Embryonic facial prominence (tissue), 1 donor: ENCODE results near the gene HOMER2.

Source experiments
- DNase-seq: peaks from one replicate; pipeline ENCODE4 v3.0.0-alpha.2; 2016; ENCODE audit errors: extremely low spot score

The HOMER2 gene

DNA sequence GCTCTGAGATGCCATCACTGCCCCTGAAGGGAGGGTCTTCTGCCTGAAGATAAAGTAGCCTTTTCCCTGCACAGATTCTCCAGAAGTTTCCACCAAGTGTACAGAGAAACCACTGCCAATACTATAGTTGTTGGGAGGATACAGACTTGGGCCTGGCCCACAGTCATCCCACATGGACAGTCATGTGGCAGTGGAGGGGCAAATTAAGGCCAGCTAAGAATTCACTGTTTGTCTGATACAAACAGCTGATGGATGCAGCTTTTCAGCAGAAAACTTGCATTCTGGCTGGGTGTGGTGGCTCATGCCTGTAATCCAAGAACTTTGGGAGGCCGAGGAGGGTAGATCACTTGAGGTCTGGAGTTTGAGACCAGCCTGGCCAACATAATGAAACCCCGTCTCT lies 22.1 kb downstream of the HOMER2 start:
- DNase-seq, result no peak

DNA sequence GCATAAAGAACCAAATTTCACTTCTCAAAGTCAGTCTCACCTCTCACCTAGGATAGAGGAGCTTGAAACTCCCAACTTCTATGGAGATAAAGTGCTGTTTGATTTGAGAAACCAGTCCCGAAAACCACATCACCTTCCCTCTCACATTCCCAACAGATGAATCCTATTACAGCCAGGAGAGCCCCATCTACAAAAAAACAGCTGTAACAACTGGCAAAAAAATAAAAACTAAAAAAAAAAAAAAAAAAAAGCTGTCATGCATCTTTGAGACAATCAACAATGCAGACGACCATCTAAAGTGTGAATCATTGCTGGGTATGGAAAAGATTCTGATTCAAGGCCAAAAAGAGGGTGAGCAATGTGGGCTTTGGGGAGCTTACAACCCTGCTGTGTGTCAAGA lies 23.8 kb downstream of the HOMER2 start:
- DNase-seq, result no peak

DNA sequence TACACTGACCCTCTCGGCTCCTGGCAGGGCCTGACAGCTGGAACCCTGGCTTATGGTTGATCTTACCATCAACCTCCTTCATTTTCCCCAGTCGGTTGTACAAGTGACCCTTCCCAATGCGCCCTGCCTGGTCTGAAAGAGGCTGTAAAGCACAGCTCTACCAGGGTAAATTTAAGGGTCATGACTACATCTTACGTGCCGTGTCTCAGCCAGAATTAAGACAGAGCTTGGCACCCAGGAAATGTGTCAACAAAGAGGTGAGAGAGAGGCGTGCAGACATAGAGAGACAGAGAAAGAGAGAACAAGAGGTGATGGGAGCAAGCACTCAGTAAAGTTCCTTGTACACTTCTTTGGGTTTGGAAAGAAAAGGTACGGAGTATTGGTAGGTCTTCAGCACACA lies 28.8 kb downstream of the HOMER2 start:
- no peak for DNase-seq

DNA sequence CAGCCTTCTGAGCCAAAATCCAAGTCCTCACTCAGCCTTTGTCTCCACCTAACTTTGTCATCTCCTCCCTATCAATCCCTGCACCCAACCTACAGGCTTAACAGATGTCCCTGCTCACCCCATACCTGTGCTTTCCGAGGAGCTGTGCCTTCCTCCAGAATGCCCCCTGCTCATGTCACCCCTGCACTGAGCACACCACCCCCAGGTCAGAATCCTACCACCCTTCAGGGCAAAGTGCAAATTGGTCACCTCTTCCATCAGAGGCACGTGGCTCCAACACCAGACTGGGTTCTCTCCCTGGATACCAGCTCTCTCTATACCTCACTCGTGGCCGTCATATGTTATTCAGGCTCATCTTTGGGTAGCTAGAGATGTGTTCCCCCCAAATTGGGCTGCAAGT lies 29.8 kb downstream of the HOMER2 start:
- no peak for DNase-seq

DNA sequence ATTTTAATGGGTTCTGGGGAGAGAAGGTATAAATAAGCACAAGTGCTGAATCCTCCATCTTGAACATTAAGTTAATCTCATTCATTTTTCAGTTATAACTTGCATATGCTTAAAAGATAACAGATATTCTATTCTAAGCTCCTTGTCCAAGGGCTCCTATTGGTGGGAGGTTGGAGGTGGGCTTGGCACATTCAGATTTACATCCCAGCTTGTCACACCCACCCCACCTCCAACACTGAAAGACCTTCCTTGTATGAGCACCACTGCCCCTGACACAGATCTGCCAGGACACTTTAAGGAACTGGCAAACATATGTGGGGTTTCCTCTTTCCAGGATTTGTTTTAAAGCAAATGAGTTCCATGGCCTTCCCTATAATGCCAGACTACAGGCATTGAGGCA lies 30.6 kb downstream of the HOMER2 start:
- DNase-seq, result no peak

DNA sequence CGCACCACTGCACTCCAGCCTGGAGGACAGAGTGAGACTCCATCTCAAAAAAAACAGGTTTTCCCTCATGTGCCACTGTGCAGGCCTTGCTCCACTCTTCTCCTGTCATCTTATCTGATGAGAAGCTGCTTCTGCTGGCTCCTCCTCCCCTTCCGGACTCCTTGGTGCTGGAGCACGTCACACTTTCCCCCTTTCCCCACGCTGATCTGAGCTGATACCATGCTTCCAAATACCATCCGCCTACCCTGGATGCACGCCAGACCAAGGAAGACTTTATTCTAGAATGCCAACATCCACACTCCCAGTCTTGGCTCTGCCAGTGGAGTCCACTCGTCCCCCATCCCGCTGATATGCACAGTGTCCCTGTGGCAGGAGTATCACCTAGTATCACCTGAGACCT lies 31.3 kb downstream of the HOMER2 start:
- no peak for DNase-seq

DNA sequence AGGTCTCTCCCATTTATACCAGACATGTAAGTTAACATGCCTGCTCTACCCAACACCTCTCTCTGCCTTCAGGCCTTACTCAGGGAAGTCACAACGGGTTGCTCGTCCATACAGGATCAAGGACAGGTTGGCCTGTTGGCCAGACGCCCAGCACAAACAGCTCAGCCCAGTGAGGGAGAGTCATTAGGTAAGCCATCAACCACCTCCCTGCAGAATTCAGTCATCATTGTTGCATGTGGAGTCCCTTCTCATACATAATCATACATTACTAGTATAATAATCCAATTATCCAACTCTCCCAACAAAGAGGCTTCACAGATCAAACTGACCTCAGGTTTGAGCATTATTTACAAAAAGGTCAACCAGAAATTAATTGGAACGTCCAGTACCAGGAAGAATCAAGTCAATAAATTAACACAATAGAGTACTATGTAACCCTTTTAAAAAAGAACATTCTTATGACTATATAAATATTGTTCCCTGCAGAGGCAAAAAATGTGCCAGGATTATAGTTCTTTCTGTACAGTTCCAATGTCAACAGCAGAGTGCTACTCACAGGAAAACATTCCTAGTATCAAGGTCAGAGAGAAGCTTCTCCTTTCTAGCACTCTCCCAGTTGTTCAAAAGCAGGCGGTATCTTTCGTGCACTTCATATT lies 33.2 kb downstream of the HOMER2 start:
- no peak for DNase-seq

DNA sequence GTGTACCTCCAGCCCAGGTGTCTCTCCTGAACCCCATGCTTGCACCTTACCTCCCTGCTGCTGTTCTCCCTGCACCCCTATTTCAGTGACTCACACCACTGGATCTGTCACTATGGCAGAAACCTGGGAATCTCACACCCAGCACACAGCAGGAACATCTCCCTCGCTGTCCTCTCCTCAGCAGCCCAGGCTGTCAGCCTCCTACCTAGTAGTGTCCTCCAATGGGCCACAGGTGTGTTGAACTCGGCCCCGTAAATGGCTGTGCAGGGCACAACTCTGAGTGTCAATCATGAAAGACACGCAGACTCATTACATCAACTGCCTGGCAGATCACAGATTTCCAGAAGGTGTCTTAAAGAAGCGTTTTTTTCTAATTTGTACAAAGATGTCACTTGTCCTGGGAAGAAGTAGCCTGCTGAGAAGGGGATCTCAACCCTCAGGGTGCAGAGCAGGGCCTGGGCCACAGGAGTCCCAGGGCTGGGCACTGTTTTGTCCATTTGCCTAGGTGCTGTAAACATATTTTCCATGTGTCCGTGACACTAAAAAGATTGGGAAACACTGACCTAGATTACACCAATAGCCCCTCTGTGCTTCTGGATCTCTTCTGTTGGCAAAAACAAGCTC lies 33.8 kb downstream of the HOMER2 start:
- DNase-seq, result no peak

DNA sequence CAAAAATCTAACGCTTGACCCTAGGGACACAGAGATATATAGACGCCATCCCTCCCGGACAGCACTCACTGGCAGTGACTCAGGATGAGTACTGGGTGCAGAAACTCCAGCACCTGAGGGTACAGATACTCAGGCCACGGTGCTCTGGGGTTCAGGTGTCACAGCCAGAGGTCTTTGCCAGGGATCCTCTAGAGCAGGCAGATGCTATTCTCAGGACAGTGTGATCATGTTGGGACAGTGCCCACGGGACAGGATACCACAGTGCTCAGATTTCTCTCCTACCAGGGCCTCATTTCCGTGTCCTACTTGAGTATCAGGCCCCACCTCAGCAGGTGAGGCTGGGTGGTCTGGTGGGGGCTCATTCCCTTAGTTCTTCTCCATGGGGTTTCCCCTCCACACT lies 34.4 kb downstream of the HOMER2 start:
- DNase-seq, result no peak

DNA sequence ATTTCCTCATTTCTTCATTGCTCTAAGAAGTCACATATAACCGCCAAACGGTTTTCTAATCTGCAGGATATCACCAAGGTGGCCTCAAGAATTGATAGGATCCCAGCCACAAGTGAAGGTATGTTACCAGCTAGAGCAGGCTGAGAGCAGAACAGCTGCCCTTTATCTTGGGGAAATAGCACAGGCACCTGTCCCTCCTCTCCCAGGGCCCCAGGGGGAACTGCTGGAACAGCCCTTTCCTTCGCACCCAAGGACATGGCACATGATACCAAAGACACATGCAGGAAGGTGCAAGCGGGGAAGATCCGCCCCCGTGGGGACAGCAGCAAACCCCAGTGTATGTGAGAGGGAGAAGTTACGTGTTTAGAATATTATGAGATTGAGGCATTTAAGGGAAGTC lies 35.3 kb downstream of the HOMER2 start:
- DNase-seq, result no peak

DNA sequence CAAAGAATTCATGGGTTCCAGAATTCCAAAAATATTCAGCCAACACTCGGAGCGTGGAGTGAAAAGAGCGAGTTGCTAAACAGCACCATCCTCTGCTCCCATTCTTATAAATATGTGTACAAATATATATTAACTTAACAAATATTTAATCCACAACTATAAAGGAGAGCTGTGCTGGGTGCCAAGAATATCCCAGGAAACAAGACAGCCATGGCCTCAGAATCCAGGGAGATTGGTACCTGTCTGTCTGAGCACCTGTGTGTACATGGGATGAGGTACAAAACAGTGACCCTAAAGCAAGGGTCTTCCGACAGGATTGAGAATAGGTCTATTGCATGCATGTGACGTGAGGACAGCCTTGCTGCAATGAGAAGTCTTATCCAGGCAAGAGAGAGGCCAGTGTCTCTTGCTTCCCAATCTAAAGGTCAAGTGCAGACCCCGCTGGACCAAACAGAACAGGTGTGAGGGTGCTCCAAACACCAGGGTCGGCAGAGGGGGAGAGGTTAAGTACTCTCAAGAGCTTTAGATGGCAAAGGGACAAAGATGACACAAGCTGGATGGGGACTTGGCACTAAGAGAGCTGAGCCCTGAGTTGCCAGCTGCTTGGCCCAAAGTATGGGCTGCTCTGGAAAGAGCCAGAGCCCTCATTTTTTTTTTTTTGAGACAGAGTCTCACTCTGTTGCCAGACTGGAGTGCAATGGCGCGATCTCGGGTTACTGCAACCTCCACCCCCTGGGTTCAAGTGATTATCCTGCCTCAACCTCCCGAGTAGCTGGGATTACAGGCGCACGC lies 36.2 kb downstream of the HOMER2 start:
- DNase-seq, result no peak

DNA sequence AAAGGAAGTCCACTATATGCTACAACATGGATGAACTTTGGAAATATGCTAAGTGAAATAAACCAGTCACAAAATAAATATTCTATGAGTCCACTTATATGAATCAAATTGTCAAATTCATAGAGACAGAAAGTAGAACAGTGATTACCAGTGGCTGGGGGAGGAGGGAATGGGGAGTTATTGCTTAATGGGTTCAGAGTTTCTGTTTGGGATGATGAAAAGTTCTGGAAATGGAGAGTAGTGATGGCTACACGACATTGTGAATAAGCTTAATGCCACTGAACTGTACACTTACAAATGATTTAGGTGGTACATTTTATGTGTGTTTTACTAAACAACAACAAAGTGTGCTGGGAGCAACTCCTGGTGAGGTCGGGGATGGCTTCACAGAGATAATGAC lies 38.1 kb downstream of the HOMER2 start:
- no peak for DNase-seq

DNA sequence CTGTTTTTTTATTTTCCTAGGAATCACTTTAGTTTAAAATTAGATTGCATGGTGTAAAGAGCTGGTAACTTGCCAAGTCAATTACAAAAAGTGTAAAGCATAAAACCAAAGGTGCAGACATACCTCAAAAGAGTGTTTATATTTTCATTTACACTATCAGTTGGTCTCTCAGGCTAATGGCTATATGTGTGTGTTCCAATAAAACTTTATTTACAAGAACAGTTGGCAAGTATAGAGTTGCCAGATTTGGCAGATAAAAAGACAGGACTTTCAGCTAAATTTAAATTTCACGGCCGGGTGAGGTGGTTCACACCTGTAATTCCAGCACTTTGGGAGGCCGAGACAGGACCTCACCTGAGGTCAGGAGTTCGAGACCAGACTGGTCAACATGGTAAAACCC lies 41.1 kb downstream of the HOMER2 start:
- DNase-seq, result no peak

DNA sequence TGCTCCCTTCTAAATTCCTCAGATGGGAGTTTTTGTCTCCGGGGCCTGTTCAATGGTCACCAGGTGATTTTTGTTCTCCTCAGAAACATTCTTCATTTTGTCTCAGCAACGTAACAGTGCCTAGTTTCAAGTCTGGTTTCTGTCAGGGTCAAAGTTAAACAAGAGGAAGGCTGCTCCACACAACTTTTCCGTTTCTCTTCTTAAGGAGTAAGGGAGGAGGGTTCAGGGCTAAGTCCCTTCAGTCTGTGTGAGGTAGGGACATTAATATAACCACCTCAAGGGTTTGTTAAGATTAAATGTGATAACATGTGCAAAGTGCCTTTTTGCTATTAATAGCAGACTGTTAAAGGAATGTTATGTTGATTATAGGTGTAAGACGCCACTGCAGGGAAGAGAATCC lies 41.8 kb downstream of the HOMER2 start:
- DNase-seq, result no peak

DNA sequence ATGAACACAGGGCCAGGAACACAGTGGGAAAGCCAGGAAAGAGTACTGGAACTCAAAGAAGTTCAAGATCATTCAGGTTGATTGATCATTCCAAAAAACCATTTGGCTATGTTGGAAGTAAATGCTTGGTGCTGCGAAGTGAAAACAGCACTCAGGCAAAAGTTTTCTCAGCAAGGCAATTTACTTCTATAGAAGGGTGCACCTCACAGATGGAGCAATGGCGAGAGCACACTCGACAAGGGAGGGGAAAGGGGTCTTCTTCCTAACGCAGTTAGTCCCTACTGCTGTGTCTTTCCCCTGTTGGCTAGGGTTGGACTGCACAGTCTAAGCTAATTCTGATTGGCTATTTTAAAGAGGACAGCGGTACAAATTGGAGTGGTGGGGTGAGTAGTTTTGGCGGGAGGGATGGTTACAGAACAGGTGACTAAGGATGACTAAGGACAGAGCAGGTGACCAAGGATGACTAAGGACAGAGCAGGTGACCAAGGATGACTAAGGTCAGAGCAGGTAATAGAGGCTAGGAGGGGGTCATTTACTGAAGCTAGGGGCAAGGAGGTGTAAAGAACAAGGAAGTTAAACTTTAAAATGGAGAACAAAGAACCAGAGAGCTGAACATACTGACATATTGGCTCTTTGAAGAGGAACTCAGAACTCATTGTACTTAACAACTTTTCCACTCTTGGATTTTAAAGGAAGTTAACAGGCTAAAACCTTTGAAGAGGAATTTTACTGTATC lies 43.3 kb downstream of the HOMER2 start:
- DNase-seq, result no peak

DNA sequence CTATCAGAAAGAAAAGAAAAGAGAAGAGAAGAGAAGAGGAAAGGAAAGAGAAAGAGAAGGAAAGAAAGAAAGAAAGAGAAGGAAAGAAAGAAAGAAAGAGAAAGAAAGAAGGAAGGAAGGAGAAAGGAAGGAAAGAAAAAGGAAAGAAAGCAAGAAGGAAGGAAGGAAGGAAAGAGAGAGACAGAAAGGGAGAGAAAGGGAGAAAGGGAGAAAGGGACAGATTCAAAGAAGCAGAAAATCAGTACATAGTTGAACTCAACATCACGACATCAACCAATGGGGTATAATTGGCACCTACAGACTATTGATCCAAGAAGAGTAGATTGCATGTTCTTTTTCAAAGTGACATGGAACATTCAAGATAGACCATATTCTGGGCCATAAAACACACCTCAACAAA lies 45.2 kb downstream of the HOMER2 start:
- DNase-seq, result no peak

DNA sequence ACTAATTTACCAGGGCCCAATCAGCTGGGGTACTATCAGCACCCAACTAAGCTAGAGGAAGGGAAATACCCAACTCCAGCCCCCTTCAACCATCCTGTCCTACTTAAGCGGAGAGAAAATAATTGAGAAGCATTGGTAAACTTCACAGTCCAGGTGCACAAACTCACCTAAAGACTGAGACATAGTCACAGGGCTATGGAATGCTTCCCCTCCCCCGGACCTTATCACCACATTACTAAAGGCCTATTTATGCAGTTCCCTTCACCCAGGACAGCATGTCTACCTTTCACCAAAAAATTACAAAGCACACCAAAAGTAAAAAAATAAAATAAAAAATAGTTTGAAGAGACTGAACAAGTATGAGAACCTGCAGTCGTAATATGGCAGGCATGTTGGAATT lies 47.9 kb downstream of the HOMER2 start:
- no peak for DNase-seq

DNA sequence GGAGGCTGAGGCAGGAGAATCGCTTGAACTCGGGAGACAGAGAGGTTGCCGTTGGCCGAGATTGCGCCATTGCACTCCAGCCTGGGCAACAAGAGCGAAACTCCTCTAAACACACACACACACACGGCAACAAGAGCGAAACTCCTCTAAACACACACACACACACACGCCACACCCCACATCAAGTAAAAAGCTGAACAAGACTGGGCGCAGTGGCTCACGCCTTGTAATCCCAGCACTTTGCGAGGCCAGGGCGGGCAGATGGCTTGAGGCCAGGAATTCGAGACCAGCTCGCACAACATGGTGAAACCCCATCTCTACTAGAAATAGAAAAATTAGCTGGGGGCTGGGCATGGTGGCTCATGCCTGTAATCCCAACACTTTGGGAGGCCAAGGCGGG lies 49.0 kb downstream of the HOMER2 start:
- DNase-seq, result no peak

DNA sequence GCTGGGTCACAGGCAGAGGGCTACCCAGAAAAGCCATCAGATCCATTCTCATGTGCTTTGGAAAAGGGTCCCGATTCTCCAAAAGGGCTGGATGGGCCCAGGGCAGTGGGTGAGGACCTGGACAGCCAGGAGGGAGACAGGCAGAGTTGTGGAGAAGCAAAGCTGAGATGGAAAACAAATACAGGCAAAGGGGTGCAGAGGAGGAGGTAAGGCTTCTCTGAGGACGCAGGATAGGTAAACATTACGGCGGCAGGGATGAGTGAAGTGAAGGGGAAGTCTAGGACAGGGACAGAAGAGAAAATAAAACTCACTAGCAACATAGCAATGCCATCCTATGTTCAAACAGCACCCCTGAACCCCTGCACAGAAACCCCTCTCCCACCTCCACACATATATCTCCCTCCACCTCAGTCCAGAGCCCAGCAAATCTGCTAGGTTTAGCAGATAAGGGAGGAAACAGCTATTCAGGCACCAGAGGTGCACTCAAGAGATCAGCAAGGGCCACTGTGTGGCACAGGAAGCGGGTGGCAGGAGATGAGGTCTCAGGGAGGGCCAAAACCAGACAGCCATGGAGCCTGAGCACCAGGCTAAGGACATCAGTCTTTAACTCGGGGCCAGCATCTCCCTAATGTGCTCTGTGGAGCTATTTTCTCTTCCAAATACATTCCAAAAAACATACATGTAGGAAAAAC lies 51.3 kb downstream of the HOMER2 start:
- no peak for DNase-seq

DNA sequence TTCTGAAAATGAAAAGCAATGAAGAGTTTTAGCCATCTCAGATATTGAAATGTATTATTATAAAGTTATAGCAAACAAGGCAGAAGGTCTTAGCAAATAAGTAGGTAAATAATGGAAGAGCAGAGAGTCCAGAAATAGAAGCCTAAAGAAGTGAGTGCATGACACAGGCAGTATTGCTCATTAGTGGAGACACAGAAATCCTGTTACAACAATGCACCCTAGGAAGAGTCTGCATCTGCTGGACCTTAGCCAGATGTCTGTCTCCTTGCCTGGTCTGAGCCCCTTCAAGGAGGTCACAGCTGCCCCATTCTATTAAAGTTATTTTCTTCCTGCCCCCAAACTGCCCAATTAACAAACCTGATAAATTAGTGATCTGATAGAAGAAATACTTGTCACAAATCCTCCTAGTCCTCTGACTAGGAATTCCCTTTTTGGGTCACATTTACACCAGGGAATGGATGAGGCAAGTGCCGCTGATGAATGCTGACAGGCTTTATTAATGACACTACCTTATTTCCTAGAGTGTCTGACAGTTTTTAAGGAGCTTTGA lies 51.9 kb downstream of the HOMER2 start:
- no peak for DNase-seq

DNA sequence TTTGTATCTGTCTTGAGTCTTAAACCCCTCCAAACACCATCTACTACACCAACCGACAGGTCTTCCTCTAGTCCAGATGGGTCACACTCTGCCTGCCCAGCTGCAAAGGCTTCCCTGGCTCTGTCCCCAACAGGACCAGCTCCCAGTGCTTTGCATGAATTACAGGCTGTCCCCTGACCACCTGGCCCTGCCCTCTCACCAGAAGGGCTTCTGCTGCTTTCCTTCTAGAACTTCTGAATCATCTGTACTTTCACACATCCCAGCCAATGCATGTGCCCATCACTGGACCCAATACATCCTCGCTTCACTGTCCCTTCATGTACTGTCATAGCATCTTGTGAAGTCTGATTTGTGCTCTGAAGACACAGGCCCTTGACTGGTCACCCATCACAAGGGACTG lies 53.6 kb downstream of the HOMER2 start:
- DNase-seq, result no peak

DNA sequence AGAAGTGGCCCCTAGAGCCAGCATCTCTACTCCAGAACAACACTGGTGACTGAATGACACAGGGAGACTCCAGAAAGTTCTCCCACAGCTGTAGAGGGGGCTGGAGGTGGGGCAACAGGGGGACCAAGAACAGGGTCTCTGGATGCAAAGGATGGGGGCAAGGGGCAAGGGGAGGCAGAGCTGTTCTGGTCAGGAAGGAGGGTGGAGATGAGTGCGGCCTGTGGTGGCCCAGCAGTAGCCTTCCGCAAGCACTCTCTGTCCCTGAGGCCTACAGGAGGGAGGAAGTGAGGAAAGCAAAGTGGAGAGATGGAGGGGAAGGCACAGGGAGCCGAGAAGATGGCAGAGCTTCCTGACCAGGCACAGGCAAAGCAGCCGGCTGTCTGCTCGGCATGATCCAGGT lies 56.5 kb downstream of the HOMER2 start:
- DNase-seq, result no peak
